Non-pigmented ciliary epithelial cell (primary cell): ENCODE measurements around the gene ELP4.

Experiments
- DNase-seq: peaks from one replicate; pipeline ENCODE4 v3.0.0-alpha.2; 2010; ENCODE audit warnings: low read depth

Gene ELP4

DNA sequence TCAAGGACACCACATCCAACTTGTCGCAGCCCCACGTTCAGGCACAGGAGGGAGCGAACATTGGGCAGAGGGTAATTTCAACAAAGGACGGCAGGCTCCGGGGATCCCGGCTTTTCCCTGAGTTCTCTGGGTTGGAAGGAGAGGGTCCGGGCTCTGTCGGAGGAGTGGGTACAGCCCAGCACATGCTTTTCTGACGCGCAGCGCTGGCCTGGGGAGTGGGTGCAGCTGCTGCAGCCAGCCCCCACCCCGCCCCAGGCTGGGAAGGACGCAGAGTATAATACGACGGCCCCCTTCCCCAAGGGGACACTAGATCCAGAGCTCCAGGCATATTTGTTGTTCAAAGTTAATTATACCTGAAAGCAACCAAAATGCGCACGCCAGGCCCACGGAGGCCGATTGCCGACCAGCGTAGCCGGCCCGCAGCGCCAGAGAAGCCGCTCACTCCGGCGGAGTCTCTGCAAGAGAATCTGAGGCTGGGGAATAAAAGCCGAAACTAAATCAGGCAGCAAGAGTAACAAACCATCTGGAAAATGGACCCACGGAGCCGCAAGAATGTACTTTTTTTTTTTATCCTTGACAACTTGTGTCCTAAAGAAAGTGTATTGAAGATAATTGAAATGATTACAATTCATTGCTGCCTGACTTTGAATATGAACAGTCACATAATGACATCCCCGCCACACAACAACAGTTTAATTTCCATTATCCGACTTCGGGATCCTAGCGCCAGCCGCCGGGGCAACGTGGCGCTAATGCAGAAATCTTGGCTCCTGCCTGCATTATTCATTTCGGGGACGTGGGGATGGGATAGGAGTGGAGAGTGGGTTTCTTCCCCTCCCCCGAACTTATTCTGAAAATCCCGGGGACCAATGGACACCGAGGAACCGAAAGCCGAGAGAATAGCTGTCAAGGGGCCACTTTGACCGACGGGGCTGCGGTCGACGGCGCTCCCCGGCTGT is 315.6 kb downstream of the ELP4 start:
- no peak for DNase-seq

DNA sequence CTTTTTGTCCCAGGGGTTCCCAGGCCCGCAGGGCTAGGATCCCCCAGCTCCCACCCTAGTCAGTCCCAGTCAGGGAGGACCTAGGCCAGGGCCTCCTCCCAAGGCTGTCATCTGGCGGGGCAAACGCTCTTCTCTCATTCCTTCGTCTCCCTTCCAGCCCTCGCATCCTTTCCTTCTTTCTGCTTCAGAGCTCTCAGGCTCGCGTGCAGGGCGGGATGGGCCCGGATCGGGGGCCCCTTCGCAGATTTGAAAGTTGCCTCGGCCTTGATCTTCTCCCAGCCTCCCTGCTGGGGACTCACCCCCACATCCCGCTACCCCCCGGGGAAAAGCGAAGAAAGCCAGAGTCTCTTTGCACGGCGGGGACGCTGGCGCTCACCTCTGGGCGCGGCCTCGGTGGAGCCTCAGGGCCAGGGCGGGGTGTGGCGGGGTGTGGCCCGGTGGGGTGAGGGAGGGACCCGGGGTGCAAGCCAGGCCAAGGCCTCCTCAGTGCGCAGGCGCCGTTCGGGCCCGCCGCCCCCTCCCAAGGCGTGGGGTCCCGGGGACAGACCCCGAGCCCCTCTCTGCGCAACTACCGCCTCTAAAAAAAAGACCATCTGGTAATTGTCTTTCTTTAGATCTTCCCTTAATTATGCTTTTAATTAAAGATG is 316.4 kb downstream of the ELP4 start:
- DNase-seq: no peak

DNA sequence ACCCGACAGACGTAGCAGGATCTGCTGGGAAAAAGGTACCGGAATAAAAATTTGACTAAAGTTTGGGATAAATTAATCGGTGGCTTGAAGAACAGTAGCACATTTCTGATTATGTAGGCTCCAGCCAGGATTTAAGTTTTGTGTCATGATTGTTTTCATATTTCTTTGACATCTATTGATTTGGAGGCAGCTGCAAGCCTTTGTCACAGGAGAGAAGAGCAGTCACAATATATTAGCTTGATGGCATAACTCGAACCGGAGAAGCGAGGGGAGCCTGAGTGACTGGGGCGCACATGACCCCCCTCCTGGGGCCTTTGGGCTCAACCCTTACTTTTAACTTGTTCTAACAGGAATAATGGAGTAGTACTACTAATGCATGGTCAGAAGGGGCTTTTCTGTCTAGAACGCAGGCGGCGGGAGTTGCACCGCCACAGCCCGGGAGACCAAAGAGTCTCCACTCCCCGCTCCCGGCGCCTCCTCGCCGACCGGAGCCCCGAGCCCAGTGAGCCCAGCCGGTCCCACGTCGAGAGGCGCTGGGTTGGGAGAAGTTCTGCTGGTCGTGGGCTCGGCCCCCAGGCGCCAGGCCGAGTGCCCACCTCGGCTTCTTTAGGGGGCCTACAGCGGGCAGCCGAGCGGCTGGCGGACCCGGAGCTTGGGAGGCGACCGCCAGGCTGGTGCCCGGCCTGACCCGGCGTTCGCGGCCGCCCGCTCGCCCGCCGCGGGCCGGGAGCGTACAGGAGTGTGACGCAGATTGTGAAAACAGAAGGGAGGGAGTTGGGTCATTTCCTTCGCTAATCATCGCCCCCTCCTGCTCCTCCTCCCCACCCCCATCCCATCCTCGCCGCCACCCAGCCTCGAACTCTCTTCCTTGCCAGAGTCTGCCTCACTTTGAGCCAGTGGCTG is 317.2 kb downstream of the ELP4 start:
- no peak for DNase-seq

DNA sequence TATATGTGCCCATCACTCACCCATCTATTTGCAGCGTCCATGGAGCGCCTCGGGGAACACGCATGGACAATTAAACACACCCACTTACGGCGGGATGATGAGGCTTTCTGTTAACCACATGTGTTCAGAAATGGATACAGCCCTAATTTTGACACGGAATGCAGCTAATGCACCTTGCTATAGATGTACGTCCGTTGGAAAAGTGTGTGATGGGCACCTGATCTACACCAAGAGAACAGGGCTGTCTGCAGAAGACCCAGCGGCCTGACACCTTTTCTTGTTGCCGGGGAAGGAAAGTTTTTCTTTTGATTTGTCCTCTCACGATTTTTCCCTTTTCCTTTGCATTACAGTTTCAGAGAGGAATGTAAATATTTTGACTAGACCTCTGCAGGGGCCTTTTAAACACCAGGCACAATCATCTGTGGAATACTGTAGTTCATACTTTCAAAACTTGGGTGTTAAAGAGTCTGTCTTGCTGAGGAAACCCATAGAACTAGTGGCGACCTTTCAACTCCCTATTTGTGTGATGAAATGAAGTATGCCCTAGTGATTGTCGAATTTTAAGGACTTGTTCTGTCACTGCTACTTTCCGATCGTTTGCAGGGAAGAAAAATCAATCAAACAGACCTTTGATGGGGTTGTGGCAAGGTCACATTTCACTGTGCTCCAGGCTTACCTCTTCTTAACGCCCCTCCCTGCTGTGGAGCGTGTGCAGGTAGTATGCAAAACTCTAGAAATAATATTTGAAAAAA is 318.1 kb downstream of the ELP4 start:
- no peak for DNase-seq

DNA sequence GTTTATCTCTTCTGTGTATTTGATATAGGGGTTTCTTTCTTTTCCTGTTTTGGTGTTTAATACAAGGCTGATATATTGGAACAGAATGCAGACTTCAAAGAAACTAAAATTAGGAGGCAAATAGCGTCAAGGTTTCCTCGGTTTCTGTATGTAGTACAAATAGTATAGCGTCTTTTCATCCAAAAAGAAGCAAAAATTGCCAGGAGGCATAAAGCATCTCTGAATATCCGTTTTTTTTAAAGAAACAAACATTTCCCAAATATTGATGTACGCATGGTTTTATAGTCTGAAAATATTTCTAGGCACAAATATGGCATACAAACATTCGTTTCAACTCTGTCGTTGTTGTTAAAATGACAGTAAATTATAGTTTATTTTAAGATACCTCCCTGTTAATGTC is 318.6 kb downstream of the ELP4 start:
- DNase-seq: no peak

DNA sequence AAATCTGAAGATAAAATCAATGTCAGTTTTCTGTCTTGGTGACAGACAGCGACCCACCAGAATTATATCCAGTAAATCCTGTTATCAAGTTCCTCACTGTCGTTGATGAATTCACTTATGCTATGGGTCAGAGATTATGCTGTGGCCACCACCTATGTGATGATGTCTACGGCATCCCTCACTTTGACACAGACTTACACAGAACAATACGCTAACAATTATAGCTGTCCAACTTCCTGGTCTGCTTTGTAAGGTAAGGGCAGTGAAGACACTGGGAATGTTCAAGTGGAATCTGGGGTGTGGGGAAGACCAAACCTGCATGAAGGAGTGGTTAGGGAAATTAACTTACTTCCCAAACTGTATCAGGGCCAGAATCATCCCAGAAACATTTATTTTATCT is 320.8 kb downstream of the ELP4 start:
- no peak for DNase-seq

DNA sequence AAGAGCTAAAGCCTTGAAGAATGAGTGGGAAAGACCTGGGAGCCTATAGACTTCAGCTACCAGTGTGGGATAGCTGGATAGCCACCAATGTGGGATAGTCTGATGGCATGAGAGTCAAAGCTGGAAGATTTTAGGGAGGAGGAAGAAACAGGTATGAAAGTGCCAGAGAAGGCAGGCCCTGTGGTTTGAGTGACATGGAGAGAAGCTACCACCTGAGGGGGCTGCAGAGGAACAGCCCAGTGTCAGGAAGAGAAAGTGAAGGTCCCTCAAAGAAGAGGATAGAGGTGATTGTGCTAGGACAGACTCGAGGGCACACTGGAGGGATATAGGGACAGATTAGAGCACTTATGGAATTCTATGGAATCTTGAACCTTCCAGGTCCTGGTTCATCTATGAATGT is 324.7 kb downstream of the ELP4 start:
- no peak for DNase-seq
